Loucy (cell line): ENCODE data around the gene PSMC3.

Source experiments
- H2AFZ ChIP-seq: fragments of 200-600 bp; sonication (generic); 2 replicates; pipeline ENCODE4 v1.6.0; 2016; ENCODE audit warnings: antibody characterized with exemption, mild to moderate bottlenecking, low read length, moderate library complexity
- H3F3A ChIP-seq: fragments of 200-600 bp; 2 replicates; pipeline ENCODE4 v1.6.0; 2016; ENCODE audit warnings: antibody characterized with exemption, low read depth, mild to moderate bottlenecking
- H3K27me3 ChIP-seq: fragments of 200-600 bp; sonication (generic); 2 replicates; pipeline ENCODE4 v1.6.1; 2014; ENCODE audit warnings: low read length, mild to moderate bottlenecking; ENCODE audit not compliant: insufficient read depth, poor library complexity, severe bottlenecking
- H3K36me3 ChIP-seq: fragments of 200-600 bp; sonication (generic); 2 replicates; pipeline ENCODE4 v1.6.1; 2016; ENCODE audit warnings: low read length; ENCODE audit not compliant: insufficient read depth
- H3K4me1 ChIP-seq: fragments of 200-600 bp; sonication (generic); 2 replicates; pipeline ENCODE4 v1.5.1; 2014; ENCODE audit warnings: low read length, mild to moderate bottlenecking; ENCODE audit not compliant: insufficient read depth, poor library complexity, severe bottlenecking
- H3K4me2 ChIP-seq: fragments of 200-600 bp; sonication (generic); 2 replicates; pipeline ENCODE4 v1.6.0; 2014; ENCODE audit warnings: antibody characterized with exemption, low read length, low read depth, mild to moderate bottlenecking; ENCODE audit not compliant: poor library complexity, severe bottlenecking
- H3K4me3 ChIP-seq: fragments of 200-600 bp; sonication (generic); 2 replicates; pipeline ENCODE4 v1.5.1; 2014; ENCODE audit warnings: low read length, mild to moderate bottlenecking, mixed read lengths; ENCODE audit not compliant: poor library complexity, severe bottlenecking
- H3K79me2 ChIP-seq: fragments of 200-600 bp; sonication (generic); 2 replicates; pipeline ENCODE4 v1.6.1; 2014; ENCODE audit warnings: low read length; ENCODE audit not compliant: insufficient read depth
- H3K9ac ChIP-seq: fragments of 200-600 bp; sonication (generic); 2 replicates; pipeline ENCODE4 v1.6.0; 2014; ENCODE audit warnings: mild to moderate bottlenecking, low read depth, low read length, moderate library complexity; ENCODE audit not compliant: poor library complexity, severe bottlenecking
- H3K9me2 ChIP-seq: fragments of 200-600 bp; sonication (generic); replicated peaks from 2 replicates; pipeline ENCODE4 v1.6.1; 2016; ENCODE audit warnings: low read depth, low read length, mixed read lengths
- H3K9me3 ChIP-seq: fragments of 200-600 bp; sonication (generic); 2 replicates; pipeline ENCODE4 v1.6.1; 2014; ENCODE audit warnings: mild to moderate bottlenecking, antibody characterized with exemption, low read length, low read depth; ENCODE audit not compliant: insufficient read depth
- H4K20me1 ChIP-seq: fragments of 200-600 bp; sonication (generic); 2 replicates; pipeline ENCODE4 v1.6.0; 2014; ENCODE audit warnings: antibody characterized with exemption, low read length, mild to moderate bottlenecking; ENCODE audit not compliant: insufficient read depth, poor library complexity, severe bottlenecking
- CTCF ChIP-seq: fragments of 200-600 bp; sonication (generic); conservative IDR thresholded peaks from 2 replicates; pipeline ENCODE4 v1.5.1; 2014; ENCODE audit warnings: mild to moderate bottlenecking, antibody characterized with exemption, low read length
- EZH2phosphoT487 ChIP-seq: fragments of 200-600 bp; IDR thresholded peaks from 2 replicates; pipeline ENCODE4 v1.6.1; 2018; ENCODE audit warnings: antibody characterized with exemption, mild to moderate bottlenecking, moderate library complexity, borderline replicate concordance

Gene PSMC3

GRCh38 chr11:47391077-47391583, 35.1 kb downstream of the PSMC3 start:
- H3K4me1 ChIP-seq: peaks cover 68% of the 10 kb centered on the region
- H3K4me2 ChIP-seq: no peak overlapping the region

GRCh38 chr11:47390422-47390760, 35.8 kb downstream of the PSMC3 start:
- no peaks in the 10 kb centered on the region for H3K36me3 ChIP-seq
- TF ChIP-seq EZH2phosphoT487: no peak
- TF ChIP-seq CTCF: no peak
- H3F3A ChIP-seq: no peaks in the 10 kb centered on the region
- H3K9me3 ChIP-seq: no peaks in the 10 kb centered on the region
- H3K4me1 ChIP-seq: peaks cover 61% of the 10 kb centered on the region
- H3K27me3 ChIP-seq: no peaks in the 10 kb centered on the region
- H3K9me2 ChIP-seq: no peaks in the 10 kb centered on the region
- H4K20me1 ChIP-seq: no peaks in the 10 kb centered on the region
- H2AFZ ChIP-seq: no peak overlapping the region
- H3K4me3 ChIP-seq: no peak overlapping the region
- no peak overlapping the region for H3K9ac ChIP-seq
- no peaks in the 10 kb centered on the region for H3K79me2 ChIP-seq
- H3K4me2 ChIP-seq: no peak overlapping the region

More at GRCh38 chr11:47391077-47391583, 35.1 kb downstream of the PSMC3 start:
- Histone ChIP-seq H3K4me3 (no peak overlapping the region), H3K9ac (peak overlapping the region; percentile 84), H3F3A (no peaks in the 10 kb centered on the region), H3K27me3 (no peaks in the 10 kb centered on the region), H2AFZ (no peak overlapping the region), H4K20me1 (no peaks in the 10 kb centered on the region), H3K79me2 (no peaks in the 10 kb centered on the region), H3K36me3 (no peaks in the 10 kb centered on the region), H3K9me3 (no peaks in the 10 kb centered on the region), H3K9me2 (no peaks in the 10 kb centered on the region)
- TF ChIP-seq EZH2phosphoT487: no peak
- TF ChIP-seq CTCF: no peak

GRCh38 chr11:47389577-47390421, 36.4 kb downstream of the PSMC3 start:
- H3K4me1 ChIP-seq: peaks cover 55% of the 10 kb centered on the region
- H3K4me3 ChIP-seq: no peak overlapping the region
- H3K36me3 ChIP-seq: no peaks in the 10 kb centered on the region
- no peak for TF ChIP-seq EZH2phosphoT487
- TF ChIP-seq CTCF: no peak
- H3K27me3 ChIP-seq: no peaks in the 10 kb centered on the region
- H3K9me3 ChIP-seq: no peaks in the 10 kb centered on the region
- H3K9ac ChIP-seq: no peak overlapping the region
- H3K79me2 ChIP-seq: no peaks in the 10 kb centered on the region
- H3K4me2 ChIP-seq: no peak overlapping the region
- no peak overlapping the region for H2AFZ ChIP-seq
- no peaks in the 10 kb centered on the region for H3F3A ChIP-seq
- H3K9me2 ChIP-seq: no peaks in the 10 kb centered on the region
- H4K20me1 ChIP-seq: no peaks in the 10 kb centered on the region
